ENCODE measurements around the gene AGMAT. TPM values are rescaled to one million over a fixed set of nuclear protein-coding genes. Genes with fewer than 3 reads are reported as not detected.

AGMAT gene
- total RNA-seq: 0.68 to 1.1 TPM (median 0.82 TPM) in 3 replicates
- long read RNA-seq: 0 reads

- Mint-ChIP-seq H3K4me3 (ENCODE audit: unreplicated experiment) (peak within 1 kb of the TSS; percentile 62), H3K9me3 (ENCODE audit: low read depth) (no peaks in the 10 kb centered on the region), H3K36me3 (ENCODE audit: low read depth) (peaks cover 2% of the 10 kb centered on the region), H3K27me3 (ENCODE audit: low read depth) (no peaks in the 10 kb centered on the region), H3K27ac (ENCODE audit: unreplicated experiment) (no peak within 1 kb of the TSS), H3K4me1 (ENCODE audit: low read depth) (peaks cover 3% of the 10 kb centered on the region)
- TF ChIP-seq, protein P1, sequence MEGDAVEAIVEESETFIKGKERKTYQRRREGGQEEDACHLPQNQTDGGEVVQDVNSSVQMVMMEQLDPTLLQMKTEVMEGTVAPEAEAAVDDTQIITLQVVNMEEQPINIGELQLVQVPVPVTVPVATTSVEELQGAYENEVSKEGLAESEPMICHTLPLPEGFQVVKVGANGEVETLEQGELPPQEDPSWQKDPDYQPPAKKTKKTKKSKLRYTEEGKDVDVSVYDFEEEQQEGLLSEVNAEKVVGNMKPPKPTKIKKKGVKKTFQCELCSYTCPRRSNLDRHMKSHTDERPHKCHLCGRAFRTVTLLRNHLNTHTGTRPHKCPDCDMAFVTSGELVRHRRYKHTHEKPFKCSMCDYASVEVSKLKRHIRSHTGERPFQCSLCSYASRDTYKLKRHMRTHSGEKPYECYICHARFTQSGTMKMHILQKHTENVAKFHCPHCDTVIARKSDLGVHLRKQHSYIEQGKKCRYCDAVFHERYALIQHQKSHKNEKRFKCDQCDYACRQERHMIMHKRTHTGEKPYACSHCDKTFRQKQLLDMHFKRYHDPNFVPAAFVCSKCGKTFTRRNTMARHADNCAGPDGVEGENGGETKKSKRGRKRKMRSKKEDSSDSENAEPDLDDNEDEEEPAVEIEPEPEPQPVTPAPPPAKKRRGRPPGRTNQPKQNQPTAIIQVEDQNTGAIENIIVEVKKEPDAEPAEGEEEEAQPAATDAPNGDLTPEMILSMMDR (IDR thresholded peaks at IDR 0.05): peak; percentile 73
- no peak for DNase-seq (ENCODE audit: low spot score)
Observed at GRCh38 chr1:15584489-15585363, at the start of gene AGMAT. AGMAT (minus strand) TSS chr1:15585051; CDS start chr1:15584967, 84 bp downstream.

DNA sequence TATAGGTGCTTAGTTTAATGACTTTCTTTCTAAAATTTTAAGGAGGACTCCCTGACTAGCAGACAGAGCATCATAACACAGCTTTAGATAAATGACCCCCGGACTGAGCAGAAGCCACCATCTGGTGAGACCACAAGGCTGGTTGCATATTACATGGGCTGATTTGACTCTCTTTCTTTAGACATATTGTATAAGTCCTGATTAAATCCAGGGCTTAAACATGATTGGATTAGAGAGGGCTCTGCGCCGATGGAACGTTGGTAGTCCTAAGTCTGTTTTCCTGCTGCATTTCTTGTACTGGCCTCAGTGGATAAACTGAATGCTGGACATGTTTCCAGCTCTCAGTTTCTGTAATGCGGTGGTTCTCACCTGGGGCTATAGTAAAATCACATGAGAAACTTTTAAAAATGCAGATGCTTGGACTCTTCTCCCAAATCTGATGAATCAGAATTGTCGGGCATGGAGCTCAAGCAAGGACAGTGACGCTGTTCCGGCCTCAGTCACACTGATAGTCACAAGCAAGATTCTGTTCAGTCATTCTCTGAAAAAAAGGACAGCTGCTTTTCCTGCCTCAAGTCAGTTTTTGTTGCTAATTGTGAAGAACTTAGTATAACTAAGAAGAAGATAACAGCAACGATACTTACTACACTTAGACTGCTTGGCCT lies 49.0 kb upstream of the AGMAT start:
- Mint-ChIP-seq H3K36me3 (ENCODE audit: low read depth) (peaks cover 36% of the 10 kb centered on the region), H3K27ac (ENCODE audit: unreplicated experiment) (no peak overlapping the region), H3K4me3 (ENCODE audit: unreplicated experiment) (no peak overlapping the region), H3K9me3 (ENCODE audit: low read depth) (no peaks in the 10 kb centered on the region), H3K4me1 (ENCODE audit: low read depth) (no peaks in the 10 kb centered on the region), H3K27me3 (ENCODE audit: low read depth) (no peaks in the 10 kb centered on the region)
- no peak for DNase-seq (ENCODE audit: low spot score)
- TF ChIP-seq, protein P1 (IDR thresholded peaks at IDR 0.05): no peak

DNA sequence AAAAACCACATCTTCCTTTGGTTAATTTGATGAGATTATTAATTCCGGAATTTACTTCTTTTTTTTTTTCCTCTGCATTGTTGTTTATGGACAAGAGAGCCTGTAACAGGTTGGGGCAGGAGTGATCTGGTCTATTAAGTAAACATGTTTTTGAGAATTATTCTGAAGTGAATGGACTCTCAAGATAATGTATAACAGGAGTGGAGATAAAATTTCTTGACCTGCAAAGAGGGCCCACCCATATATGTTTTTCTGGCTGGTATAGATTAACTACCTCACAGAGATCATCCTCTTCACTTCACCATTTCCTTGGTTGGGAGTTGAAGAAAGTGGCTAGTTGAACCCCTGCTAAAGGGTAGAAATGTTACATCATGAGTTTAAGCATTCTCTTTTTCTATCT lies 43.2 kb upstream of the AGMAT start:
- peaks cover 23% of the 10 kb centered on the region for H3K4me1 Mint-ChIP-seq (ENCODE audit: low read depth)
- peaks cover 16% of the 10 kb centered on the region for H3K36me3 Mint-ChIP-seq (ENCODE audit: low read depth)
- TF ChIP-seq, protein P1 (IDR thresholded peaks at IDR 0.05): no peak
- DNase-seq (ENCODE audit: low spot score): no peak
- no peaks in the 10 kb centered on the region for H3K9me3 Mint-ChIP-seq (ENCODE audit: low read depth)
- no peak overlapping the region for H3K4me3 Mint-ChIP-seq (ENCODE audit: unreplicated experiment)
- no peaks in the 10 kb centered on the region for H3K27me3 Mint-ChIP-seq (ENCODE audit: low read depth)
- no peak overlapping the region for H3K27ac Mint-ChIP-seq (ENCODE audit: unreplicated experiment)

- Mint-ChIP-seq H3K9me3 (ENCODE audit: low read depth) (no peaks in the 10 kb centered on the region), H3K27me3 (ENCODE audit: low read depth) (no peaks in the 10 kb centered on the region), H3K4me3 (ENCODE audit: unreplicated experiment) (no peak overlapping the region), H3K4me1 (ENCODE audit: low read depth) (peaks cover 24% of the 10 kb centered on the region), H3K36me3 (ENCODE audit: low read depth) (peaks cover 16% of the 10 kb centered on the region), H3K27ac (ENCODE audit: unreplicated experiment) (peak overlapping the region; percentile 12)
- TF ChIP-seq, protein P1 (IDR thresholded peaks at IDR 0.05): no peak
- DNase-seq (ENCODE audit: low spot score): no peak
Observed at GRCh38 chr1:15627343-15627988, 42.6 kb upstream of the AGMAT start.
